GM10266 (cell line): ENCODE results near the gene MTHFR.

Experiments used
- DNase-seq: peaks from one replicate; pipeline ENCODE4 v3.0.0; 2012; ENCODE audit errors: extremely low spot score
- TF ChIP-seq, protein P1 (sequence below): IDR thresholded peaks from 2 replicates; pipeline ENCODE4 v1.5.1; 2012; ENCODE audit warnings: mild to moderate bottlenecking, low read depth; ENCODE audit not compliant: control insufficient read depth, insufficient read depth; ENCODE audit errors: missing control alignments

MTHFR gene

GRCh38 chr1:11749996-11750395, 55.8 kb downstream of the MTHFR start:
- TF ChIP-seq, protein P1, sequence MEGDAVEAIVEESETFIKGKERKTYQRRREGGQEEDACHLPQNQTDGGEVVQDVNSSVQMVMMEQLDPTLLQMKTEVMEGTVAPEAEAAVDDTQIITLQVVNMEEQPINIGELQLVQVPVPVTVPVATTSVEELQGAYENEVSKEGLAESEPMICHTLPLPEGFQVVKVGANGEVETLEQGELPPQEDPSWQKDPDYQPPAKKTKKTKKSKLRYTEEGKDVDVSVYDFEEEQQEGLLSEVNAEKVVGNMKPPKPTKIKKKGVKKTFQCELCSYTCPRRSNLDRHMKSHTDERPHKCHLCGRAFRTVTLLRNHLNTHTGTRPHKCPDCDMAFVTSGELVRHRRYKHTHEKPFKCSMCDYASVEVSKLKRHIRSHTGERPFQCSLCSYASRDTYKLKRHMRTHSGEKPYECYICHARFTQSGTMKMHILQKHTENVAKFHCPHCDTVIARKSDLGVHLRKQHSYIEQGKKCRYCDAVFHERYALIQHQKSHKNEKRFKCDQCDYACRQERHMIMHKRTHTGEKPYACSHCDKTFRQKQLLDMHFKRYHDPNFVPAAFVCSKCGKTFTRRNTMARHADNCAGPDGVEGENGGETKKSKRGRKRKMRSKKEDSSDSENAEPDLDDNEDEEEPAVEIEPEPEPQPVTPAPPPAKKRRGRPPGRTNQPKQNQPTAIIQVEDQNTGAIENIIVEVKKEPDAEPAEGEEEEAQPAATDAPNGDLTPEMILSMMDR, result no peak
- no peak for DNase-seq

- TF ChIP-seq, protein P1, result peak; percentile 52
- peak; percentile 67 for DNase-seq
These were observed 56.5 kb downstream of the MTHFR start for GRCh38 chr1:11749203-11749689.

DNA sequence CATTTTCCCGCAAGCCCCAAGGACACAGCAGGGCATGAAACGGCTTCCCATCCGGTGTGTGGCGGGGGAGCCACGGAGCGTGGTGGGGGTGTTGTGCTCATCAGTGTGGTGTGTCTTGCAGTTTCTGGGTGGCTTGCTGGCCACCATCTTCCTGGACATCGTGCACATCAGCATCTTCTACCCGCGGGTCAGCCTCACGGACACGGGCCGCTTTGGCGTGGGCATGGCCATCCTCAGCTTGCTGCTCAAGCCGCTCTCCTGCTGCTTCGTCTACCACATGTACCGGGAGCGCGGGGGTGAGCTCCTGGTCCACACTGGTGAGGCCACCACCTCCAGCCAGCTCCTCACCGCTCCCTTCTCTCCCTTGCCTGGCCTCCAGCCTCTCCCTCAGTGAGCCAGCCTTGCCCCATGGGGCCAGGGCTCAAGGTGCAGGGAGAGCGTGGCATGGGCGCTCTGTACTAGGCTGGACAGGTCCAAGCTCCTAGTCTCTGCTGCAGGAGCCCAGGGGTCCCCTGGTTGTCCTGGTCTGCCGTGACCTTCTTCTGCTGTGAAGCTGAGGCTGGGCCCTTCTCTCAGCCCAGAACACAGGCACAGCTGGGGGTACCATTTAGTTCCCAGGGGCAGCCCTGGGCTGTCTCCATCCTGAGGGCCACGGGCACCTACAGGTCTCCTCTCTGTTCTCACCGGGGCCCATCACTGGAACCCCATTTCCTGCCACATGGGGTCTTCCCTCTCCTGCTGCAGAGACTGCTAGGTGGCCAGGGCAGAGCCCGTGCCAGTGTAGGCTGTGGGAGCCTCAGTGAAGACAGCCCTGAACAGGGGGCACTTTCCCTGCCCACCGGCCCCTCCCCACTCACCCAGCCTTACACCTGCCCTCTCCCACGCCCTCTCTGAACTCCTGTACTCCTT, 57.2 kb downstream of the MTHFR start:
- no peak for DNase-seq
- TF ChIP-seq, protein P1, result no peak

DNA sequence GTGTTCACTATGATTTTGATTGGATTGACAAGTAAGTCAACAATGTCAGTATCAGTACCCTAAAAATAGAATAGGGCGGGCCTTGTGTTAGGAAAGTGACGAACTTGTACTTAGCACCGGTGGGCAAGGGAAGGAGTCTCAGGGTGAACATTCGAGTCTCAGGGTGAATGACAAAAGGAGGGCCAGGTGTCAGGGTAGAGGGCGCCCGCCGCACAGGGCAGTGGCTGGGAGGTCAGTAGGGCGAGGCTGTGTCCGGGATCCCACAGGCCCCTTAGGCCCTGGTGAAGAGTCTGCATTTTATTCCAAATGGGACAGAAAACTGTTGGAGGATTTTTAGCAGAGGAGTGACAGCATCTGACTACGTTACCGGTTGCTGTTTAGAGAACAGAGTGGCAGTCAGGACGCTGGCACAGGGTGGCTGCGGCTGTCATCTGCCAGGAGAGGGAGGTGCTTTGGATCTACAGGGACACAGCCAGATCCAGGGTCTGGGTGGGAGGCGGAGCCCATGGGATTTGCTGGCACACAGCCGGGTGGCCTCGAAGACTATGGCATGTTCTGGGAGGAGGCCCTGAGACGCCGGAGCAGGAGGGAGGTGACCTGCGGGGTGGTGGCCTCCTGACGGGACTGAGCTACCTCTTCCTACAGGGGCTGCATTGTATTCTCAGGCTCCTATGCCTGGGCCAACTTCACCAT, 58.8 kb downstream of the MTHFR start:
- TF ChIP-seq, protein P1, result no peak
- DNase-seq, result no peak

GRCh38 chr1:11746092-11746491, 59.7 kb downstream of the MTHFR start:
- TF ChIP-seq, protein P1, result no peak
- no peak for DNase-seq

- TF ChIP-seq, protein P1, result no peak
- no peak for DNase-seq
These were observed 61.5 kb downstream of the MTHFR start for GRCh38 chr1:11744287-11744686.

GRCh38 chr1:11741919-11742558, 63.7 kb downstream of the MTHFR start:
- no peak for DNase-seq
- TF ChIP-seq, protein P1, result no peak
